Measurements from ENCODE around the gene LNP1. TPM values are rescaled to one million over a fixed set of nuclear protein-coding genes. Genes with fewer than 3 reads are reported as not detected.
"Not testable (repeated sequence)": the region's sequence is repeated elsewhere in the genome, so short reads cannot be mapped to it uniquely, and the experiment has no call there.

The LNP1 gene
- polyA plus RNA-seq (ENCODE audit: insufficient read depth in 1 of 5, insufficient read length in 5 of 5, low replicate concordance in 1 of 5), result 10 to 100 TPM in 2 of 5 donors, 1 to 10 TPM in 3; 7.6 to 13.0 (median 9.4) TPM
- long read RNA-seq, donor 1, partial matches to known transcripts, result 6 of 7 reads
- long read RNA-seq, donor 1, other reads (novel, unspliced or antisense), result 0 of 7 reads
- long read RNA-seq, donor 2, result 0 reads
- long read RNA-seq, donor 3, transcript LNP1-201 (4 exons, 2,210 nt), result major isoform, 5 of 5 reads
- long read RNA-seq, donor 3, partial matches to known transcripts, result 0 of 5 reads
- long read RNA-seq, donor 3, other reads (novel, unspliced or antisense), result 0 of 5 reads
- long read RNA-seq, donor 4, partial matches to known transcripts, result 0 of 3 reads
- long read RNA-seq, donor 4, other reads (novel, unspliced or antisense), result 0 of 3 reads
- long read RNA-seq, donor 5, partial matches to known transcripts, result 0 of 3 reads
- long read RNA-seq, donor 5, other reads (novel, unspliced or antisense), result 0 of 3 reads
- long read RNA-seq, donor 6, partial matches to known transcripts, result 0 of 2 reads
- long read RNA-seq, donor 6, other reads (novel, unspliced or antisense), result 0 of 2 reads
- long read RNA-seq, donor 7, partial matches to known transcripts, result 0 of 2 reads
- long read RNA-seq, donor 7, other reads (novel, unspliced or antisense), result 0 of 2 reads
- long read RNA-seq, donor 8, result 0 reads

GRCh38 chr3:100400780-100401673 is at the start of gene LNP1, which contains the start of gene TOMM70:
LNP1 (plus strand) TSS chr3:100401539; CDS start chr3:100429730, 28,191 bp downstream.
TOMM70 (minus strand) TSS chr3:100401089; CDS start chr3:100400949, 140 bp downstream.
- peak; percentile 97 to 98 for DNase-seq

GRCh38 chr3:100351770-100352169 is 49.6 kb upstream of the LNP1 start:
- not testable (repeated sequence) for DNase-seq

- no peak for DNase-seq
Observed at GRCh38 chr3:100352296-100353231, 48.8 kb upstream of the LNP1 start.

- DNase-seq, result no peak
Observed at GRCh38 chr3:100354850-100355249, 46.5 kb upstream of the LNP1 start.

- DNase-seq, result no peak
Observed at GRCh38 chr3:100358413-100358812, 42.9 kb upstream of the LNP1 start.

GRCh38 chr3:100359035-100359434 is 42.3 kb upstream of the LNP1 start:
- no peak for DNase-seq

GRCh38 chr3:100360757-100361496 is 40.4 kb upstream of the LNP1 start:
- no peak for DNase-seq

GRCh38 chr3:100361897-100362296 is 39.4 kb upstream of the LNP1 start:
- no peak for DNase-seq

- no peak for DNase-seq
Observed at GRCh38 chr3:100364421-100364820, 36.9 kb upstream of the LNP1 start.

- DNase-seq, result no peak
Observed at GRCh38 chr3:100366424-100366823, 34.9 kb upstream of the LNP1 start.

- DNase-seq, result no peak
Observed at GRCh38 chr3:100368441-100368840, 32.9 kb upstream of the LNP1 start.

- DNase-seq, result no peak
Observed at GRCh38 chr3:100370756-100371155, 30.6 kb upstream of the LNP1 start.

GRCh38 chr3:100374521-100374920 is 26.8 kb upstream of the LNP1 start:
- DNase-seq, result no peak

GRCh38 chr3:100376301-100376700 is 25.0 kb upstream of the LNP1 start:
- DNase-seq, result no peak

GRCh38 chr3:100384733-100385525 is 16.4 kb upstream of the LNP1 start:
- DNase-seq, result no peak

- DNase-seq, result no peak
Observed at GRCh38 chr3:100386437-100387074, 14.8 kb upstream of the LNP1 start.

- DNase-seq, result no peak
Observed at GRCh38 chr3:100389025-100389424, 12.3 kb upstream of the LNP1 start.

- DNase-seq, result no peak
Observed at GRCh38 chr3:100395679-100396431, 5.5 kb upstream of the LNP1 start.
